HUES6 (cell line): ENCODE data around the gene WWTR1.

Experiments
- H3K27ac ChIP-seq: 2 replicates; pipeline ENCODE4 v1.7.0; 2013; ENCODE audit warnings: low read depth, mild to moderate bottlenecking, low read length, inconsistent platforms
- H3K27me3 ChIP-seq: 2 replicates; pipeline ENCODE4 v1.6.1; 2013; ENCODE audit warnings: low read length; ENCODE audit not compliant: control insufficient read depth, insufficient read depth
- H3K36me3 ChIP-seq: 2 replicates; pipeline ENCODE4 v1.6.1; 2013; ENCODE audit warnings: low read length; ENCODE audit not compliant: control insufficient read depth, insufficient read depth
- H3K4me1 ChIP-seq: 2 replicates; pipeline ENCODE4 v1.6.1; 2013; ENCODE audit warnings: low read length; ENCODE audit not compliant: control insufficient read depth, insufficient read depth
- H3K4me3 ChIP-seq: 2 replicates; pipeline ENCODE4 v1.5.1; 2013; ENCODE audit warnings: low read depth, low read length
- H3K9ac ChIP-seq: one replicate; pipeline ENCODE4 v1.6.1; 2013; ENCODE audit warnings: mild to moderate bottlenecking, low read length
- H3K9me3 ChIP-seq: 2 replicates; pipeline ENCODE4 v1.6.1; 2013; ENCODE audit warnings: low read depth, low read length; ENCODE audit not compliant: control insufficient read depth, insufficient read depth

WWTR1 gene

GRCh38 chr3:149493315-149494021 lies 164.4 kb downstream of the WWTR1 start:
- Histone ChIP-seq H3K4me3 (no peak overlapping the region), H3K27me3 (no peaks in the 10 kb centered on the region), H3K9me3 (no peaks in the 10 kb centered on the region; the same call in 1 of the 2 replicates), H3K36me3 (no peaks in the 10 kb centered on the region), H3K4me1 (peaks cover 4% of the 10 kb centered on the region), H3K27ac (no peak overlapping the region), H3K9ac (no peak overlapping the region)

GRCh38 chr3:149490260-149490971 lies 167.4 kb downstream of the WWTR1 start:
- no peak overlapping the region for H3K4me3 ChIP-seq
- H3K4me1 ChIP-seq: peaks cover 4% of the 10 kb centered on the region
- H3K27me3 ChIP-seq: no peaks in the 10 kb centered on the region
- no peaks in the 10 kb centered on the region for H3K36me3 ChIP-seq
- no peaks in the 10 kb centered on the region; the same call in 1 of the 2 replicates for H3K9me3 ChIP-seq
- no peak overlapping the region for H3K27ac ChIP-seq
- H3K9ac ChIP-seq: no peak overlapping the region

- peaks cover 4% of the 10 kb centered on the region for H3K4me1 ChIP-seq
- no peaks in the 10 kb centered on the region for H3K27me3 ChIP-seq
- no peak overlapping the region for H3K9ac ChIP-seq
- H3K9me3 ChIP-seq: no peaks in the 10 kb centered on the region; the same call in 1 of the 2 replicates
- H3K36me3 ChIP-seq: no peaks in the 10 kb centered on the region
- H3K4me3 ChIP-seq: no peak overlapping the region
- H3K27ac ChIP-seq: no peak overlapping the region
These were observed 168.7 kb downstream of the WWTR1 start for GRCh38 chr3:149489060-149489690.

GRCh38 chr3:149487598-149488197 lies 170.1 kb downstream of the WWTR1 start:
- Histone ChIP-seq H3K4me1 (no peaks in the 10 kb centered on the region), H3K9me3 (no peaks in the 10 kb centered on the region; the same call in 1 of the 2 replicates), H3K4me3 (no peak overlapping the region), H3K9ac (no peak overlapping the region), H3K36me3 (no peaks in the 10 kb centered on the region), H3K27me3 (no peaks in the 10 kb centered on the region), H3K27ac (no peak overlapping the region)

GRCh38 chr3:149486726-149487125 lies 171.1 kb downstream of the WWTR1 start:
- no peak overlapping the region for H3K4me3 ChIP-seq
- no peaks in the 10 kb centered on the region for H3K27me3 ChIP-seq
- no peaks in the 10 kb centered on the region for H3K36me3 ChIP-seq
- no peak overlapping the region for H3K27ac ChIP-seq
- H3K9ac ChIP-seq: no peak overlapping the region
- H3K9me3 ChIP-seq: no peaks in the 10 kb centered on the region; the same call in 1 of the 2 replicates
- H3K4me1 ChIP-seq: no peaks in the 10 kb centered on the region

GRCh38 chr3:149481491-149481890 lies 176.3 kb downstream of the WWTR1 start:
- no peak overlapping the region for H3K4me3 ChIP-seq
- H3K4me1 ChIP-seq: peaks cover 7% of the 10 kb centered on the region
- no peaks in the 10 kb centered on the region for H3K27me3 ChIP-seq
- no peaks in the 10 kb centered on the region for H3K9me3 ChIP-seq
- H3K27ac ChIP-seq: no peak overlapping the region
- H3K9ac ChIP-seq: no peak overlapping the region
- H3K36me3 ChIP-seq: no peaks in the 10 kb centered on the region

- Histone ChIP-seq H3K9me3 (no peaks in the 10 kb centered on the region), H3K36me3 (no peaks in the 10 kb centered on the region), H3K27ac (no peak overlapping the region), H3K27me3 (no peaks in the 10 kb centered on the region), H3K9ac (no peak overlapping the region), H3K4me1 (peaks cover 7% of the 10 kb centered on the region), H3K4me3 (no peak overlapping the region)
These were observed 176.8 kb downstream of the WWTR1 start for GRCh38 chr3:149481056-149481455.

- Histone ChIP-seq H3K9ac (no peak overlapping the region), H3K9me3 (no peaks in the 10 kb centered on the region), H3K27me3 (no peaks in the 10 kb centered on the region), H3K36me3 (no peaks in the 10 kb centered on the region), H3K4me1 (peaks cover 7% of the 10 kb centered on the region), H3K27ac (no peak overlapping the region), H3K4me3 (no peak overlapping the region)
These were observed 177.4 kb downstream of the WWTR1 start for GRCh38 chr3:149480326-149481017.

GRCh38 chr3:149479621-149480325 lies 178.1 kb downstream of the WWTR1 start:
- no peak overlapping the region for H3K27ac ChIP-seq
- H3K27me3 ChIP-seq: no peaks in the 10 kb centered on the region
- H3K36me3 ChIP-seq: no peaks in the 10 kb centered on the region
- no peak overlapping the region for H3K4me3 ChIP-seq
- H3K9ac ChIP-seq: no peak overlapping the region
- peaks cover 7% of the 10 kb centered on the region for H3K4me1 ChIP-seq
- no peaks in the 10 kb centered on the region for H3K9me3 ChIP-seq

- H3K4me1 ChIP-seq: peaks cover 14% of the 10 kb centered on the region
- H3K27ac ChIP-seq: no peak overlapping the region
- H3K9me3 ChIP-seq: no peaks in the 10 kb centered on the region
- H3K9ac ChIP-seq: no peak overlapping the region
- H3K27me3 ChIP-seq: no peaks in the 10 kb centered on the region
- no peak overlapping the region for H3K4me3 ChIP-seq
- no peaks in the 10 kb centered on the region for H3K36me3 ChIP-seq
These were observed 181.6 kb downstream of the WWTR1 start for GRCh38 chr3:149476225-149476624.
